ENCODE data around the gene SAMD3.

Gene SAMD3

DNA sequence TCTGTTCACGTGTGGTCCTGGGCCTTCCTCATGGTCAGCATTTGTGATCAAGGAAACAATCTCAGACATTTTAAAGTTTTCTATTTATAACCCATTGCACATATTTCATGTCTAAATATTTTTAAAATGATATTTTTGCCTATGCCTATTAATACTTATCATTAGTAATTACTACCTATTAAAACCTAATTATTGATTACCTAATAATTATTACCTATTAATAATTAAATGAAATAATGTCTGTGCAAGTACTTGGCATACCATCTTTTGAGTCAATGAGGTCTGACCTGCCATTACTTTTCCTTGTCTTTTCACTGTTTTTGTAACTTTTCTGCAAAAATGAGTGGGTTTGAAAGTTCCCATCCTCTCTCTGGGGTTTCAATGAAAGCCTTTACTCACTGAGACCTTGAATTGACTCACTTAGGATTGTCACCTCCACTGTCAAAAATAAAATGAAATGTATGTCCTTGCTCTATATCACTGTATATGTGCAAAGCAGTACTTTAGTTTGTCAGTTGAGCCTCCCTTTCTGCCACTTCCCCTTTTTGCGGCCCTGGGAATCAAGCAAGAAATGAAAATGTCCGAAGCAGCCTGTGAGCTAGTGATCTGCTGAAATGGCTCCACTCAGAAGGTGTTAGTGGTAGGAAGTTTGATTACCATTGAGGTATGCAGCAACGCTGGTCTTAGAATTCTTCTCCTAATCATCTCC is 116.6 kb downstream of the SAMD3 start:
- TF ChIP-seq, protein P1, sequence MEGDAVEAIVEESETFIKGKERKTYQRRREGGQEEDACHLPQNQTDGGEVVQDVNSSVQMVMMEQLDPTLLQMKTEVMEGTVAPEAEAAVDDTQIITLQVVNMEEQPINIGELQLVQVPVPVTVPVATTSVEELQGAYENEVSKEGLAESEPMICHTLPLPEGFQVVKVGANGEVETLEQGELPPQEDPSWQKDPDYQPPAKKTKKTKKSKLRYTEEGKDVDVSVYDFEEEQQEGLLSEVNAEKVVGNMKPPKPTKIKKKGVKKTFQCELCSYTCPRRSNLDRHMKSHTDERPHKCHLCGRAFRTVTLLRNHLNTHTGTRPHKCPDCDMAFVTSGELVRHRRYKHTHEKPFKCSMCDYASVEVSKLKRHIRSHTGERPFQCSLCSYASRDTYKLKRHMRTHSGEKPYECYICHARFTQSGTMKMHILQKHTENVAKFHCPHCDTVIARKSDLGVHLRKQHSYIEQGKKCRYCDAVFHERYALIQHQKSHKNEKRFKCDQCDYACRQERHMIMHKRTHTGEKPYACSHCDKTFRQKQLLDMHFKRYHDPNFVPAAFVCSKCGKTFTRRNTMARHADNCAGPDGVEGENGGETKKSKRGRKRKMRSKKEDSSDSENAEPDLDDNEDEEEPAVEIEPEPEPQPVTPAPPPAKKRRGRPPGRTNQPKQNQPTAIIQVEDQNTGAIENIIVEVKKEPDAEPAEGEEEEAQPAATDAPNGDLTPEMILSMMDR (IDR thresholded peaks at IDR 0.05; ENCODE audit: low read depth, low read length), result no peak
- no peak for TF ChIP-seq MYC (IDR thresholded peaks at IDR 0.05; ENCODE audit: low read depth, low read length)
- TF ChIP-seq POLR2A (IDR thresholded peaks at IDR 0.05; ENCODE audit: extremely low read depth, insufficient read length), result no peak
- peak; percentile 80 for DNase-seq (ENCODE audit: low read depth)
- H3K4me3 ChIP-seq (ENCODE audit: low read depth, low read length), result no peak overlapping the region

DNA sequence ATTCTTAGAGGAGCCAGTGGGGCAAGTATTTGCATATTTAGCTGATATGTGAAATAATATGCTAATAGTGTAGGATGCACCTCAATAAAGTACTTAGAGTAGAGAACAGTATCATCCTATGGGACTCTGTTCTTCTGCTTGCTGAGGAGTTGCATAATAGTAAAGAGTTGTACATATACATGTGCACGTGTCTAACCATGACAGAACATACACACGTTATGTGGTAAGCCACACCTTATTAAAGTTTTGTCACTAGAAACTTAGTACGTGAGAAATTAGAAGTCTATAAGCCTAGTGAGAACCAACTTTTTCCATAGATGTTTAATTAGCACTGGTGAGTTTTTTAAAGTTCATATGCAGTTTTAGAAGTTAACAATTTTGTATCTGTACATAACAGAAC is 123.6 kb downstream of the SAMD3 start:
- no peak for TF ChIP-seq POLR2A (IDR thresholded peaks at IDR 0.05; ENCODE audit: extremely low read depth, insufficient read length)
- TF ChIP-seq, protein P1 (IDR thresholded peaks at IDR 0.05; ENCODE audit: low read depth, low read length), result no peak
- TF ChIP-seq MYC (IDR thresholded peaks at IDR 0.05; ENCODE audit: low read depth, low read length), result no peak
- TF ChIP-seq, protein P2, sequence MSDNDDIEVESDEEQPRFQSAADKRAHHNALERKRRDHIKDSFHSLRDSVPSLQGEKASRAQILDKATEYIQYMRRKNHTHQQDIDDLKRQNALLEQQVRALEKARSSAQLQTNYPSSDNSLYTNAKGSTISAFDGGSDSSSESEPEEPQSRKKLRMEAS (IDR thresholded peaks at IDR 0.05; ENCODE audit: low read depth, low read length), result no peak
- DNase-seq (ENCODE audit: low read depth), result no peak
- no peak overlapping the region for H3K4me3 ChIP-seq (ENCODE audit: low read depth, low read length)

DNA sequence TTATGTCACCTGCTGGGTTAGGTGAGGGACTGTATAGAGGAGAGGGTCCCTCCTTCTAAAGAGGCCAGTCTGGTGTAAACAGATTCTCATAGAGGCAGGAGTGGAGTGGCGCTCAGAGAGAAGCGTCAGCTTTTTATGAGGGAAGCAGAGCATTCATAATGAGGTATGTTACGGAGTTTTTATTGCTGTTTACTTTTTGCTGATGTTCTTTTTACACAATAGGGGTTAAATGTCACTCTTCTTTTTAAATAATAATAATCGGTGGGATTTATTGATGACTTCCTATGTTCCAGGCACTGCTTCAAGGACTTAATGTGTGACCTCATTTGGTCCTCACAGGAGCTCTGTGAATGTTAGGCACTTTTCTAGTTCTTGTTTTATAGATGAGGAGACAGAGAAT is 124.4 kb downstream of the SAMD3 start:
- no peak overlapping the region for H3K4me3 ChIP-seq (ENCODE audit: low read depth, low read length)
- DNase-seq (ENCODE audit: low read depth), result no peak
- TF ChIP-seq MYC (IDR thresholded peaks at IDR 0.05; ENCODE audit: low read depth, low read length) (no peak), POLR2A (IDR thresholded peaks at IDR 0.05; ENCODE audit: extremely low read depth, insufficient read length) (no peak)
- TF ChIP-seq, protein P1 (IDR thresholded peaks at IDR 0.05; ENCODE audit: low read depth, low read length), result no peak
- TF ChIP-seq, protein P2 (IDR thresholded peaks at IDR 0.05; ENCODE audit: low read depth, low read length), result no peak

Data from NB4 (cell line).